GM18507 (cell line): Measurements from ENCODE around the gene MXI1.
"Not testable (repeated sequence)": the region's sequence is repeated elsewhere in the genome, so short reads cannot be mapped to it uniquely, and the experiment has no call there.

Experiments
- DNase-seq: peaks from one replicate; pipeline ENCODE4 v3.0.0; 2011; ENCODE audit warnings: low read depth; ENCODE audit not compliant: insufficient read length; ENCODE audit errors: extremely low spot score
- FAIRE-seq: peaks from 2 replicates; lab custom pipeline; 2011; peaks lifted over from hg19 to GRCh38; lab: Jason Lieb, UNC

MXI1 gene

DNA sequence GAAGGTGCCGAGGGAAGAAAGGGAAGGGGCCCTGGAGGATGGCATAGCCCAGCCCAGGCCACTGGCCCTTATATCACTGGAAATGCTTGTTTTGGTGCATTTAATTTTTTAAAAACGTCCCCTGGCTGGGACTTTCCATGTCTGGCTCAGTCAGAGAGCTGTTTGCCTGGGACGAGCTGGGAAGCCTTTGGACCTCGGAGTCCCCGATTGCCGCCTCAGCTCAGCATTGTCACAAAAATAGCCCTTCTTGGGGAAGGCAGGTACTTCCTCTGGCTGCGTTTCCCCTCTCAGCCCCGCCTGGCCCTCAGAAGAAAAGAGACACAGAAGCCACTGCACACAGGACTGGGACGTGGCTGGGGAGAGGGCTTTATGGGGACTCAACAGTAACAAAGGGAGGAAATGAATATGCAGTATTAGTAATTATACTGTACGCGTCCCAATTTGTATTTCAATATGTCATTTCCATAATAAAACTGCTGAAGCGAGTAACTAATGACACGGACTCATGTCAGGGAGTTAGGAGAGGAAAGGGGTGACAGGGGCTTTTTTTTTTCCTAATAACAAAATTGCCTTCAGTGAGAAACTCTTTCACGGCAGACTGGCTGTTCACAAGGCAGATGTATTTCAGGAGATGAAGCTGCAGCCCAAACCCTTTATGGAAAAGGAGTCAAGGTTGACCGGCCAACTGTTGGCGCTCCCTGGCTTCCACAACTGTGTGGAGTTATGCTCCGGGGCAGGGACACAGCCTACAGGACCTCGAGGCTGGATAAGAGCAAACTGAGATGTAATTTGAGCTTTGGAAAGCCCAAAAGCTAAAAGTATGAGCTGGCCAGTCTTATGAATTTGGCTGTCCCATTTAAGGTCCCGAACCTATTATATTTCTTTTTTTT is 31.0 kb upstream of the MXI1 start:
- FAIRE-seq (no peak), DNase-seq (no peak)

DNA sequence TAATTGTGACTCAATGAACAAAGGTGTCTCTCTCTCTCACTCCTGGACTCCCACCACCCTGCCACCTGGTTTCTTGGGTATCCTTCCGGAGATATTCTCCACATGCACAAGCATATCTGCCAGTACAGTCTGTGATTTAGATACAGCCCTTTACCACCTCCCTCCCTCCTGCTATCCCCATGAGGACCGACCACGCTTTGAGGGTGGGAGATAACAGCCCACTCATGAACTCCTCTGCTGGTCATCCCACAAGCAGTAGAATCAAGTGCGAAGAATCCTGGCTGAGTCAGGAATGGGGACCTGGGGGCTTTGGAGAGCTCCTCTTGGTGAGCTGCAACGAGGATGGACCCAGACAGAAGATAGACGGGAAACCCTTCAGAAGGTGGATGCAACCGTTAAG is 28.2 kb upstream of the MXI1 start:
- no peak for DNase-seq
- no peak for FAIRE-seq

DNA sequence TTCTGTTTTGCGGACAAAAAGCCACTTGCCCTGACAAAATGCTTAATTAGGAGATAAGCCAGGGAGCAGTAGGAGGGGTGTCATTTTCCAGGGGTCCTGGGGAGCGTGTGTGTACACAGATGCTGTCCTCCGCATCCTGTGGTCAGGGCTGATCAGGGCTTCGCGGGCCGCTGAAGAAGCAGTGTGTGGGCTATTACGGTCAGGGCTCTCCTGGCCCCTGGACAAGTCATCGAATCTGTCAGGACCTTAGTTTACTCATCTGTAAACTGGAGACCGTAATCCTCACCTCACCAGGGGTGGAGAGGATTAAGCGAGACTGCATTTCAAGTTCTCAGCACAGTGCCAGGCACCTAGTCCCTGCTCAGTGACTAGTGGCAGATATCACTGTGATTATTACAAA is 26.0 kb upstream of the MXI1 start:
- no peak for FAIRE-seq

DNA sequence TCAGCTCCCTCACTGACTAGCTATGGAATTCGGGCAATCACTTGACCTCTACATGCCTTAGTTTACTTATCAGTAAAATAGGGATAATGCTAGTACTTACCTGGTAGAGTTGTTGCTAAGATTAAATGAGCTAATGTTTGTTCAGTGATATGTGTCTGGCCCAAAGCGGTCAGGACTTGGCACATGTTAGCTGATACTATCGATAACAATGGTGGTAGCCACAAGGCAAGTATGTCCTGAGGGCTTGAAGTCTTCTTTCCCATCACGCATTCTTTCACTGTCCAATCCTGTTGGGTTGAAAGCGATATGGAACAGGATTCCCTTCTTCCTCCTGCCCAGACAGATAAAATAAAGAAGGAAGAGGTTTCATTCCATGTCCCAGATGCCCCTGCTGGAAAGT is 25.5 kb upstream of the MXI1 start:
- DNase-seq = no peak
- FAIRE-seq = no peak

More for the DNA sequence above, 26.0 kb upstream of the MXI1 start:
- DNase-seq = no peak

DNA sequence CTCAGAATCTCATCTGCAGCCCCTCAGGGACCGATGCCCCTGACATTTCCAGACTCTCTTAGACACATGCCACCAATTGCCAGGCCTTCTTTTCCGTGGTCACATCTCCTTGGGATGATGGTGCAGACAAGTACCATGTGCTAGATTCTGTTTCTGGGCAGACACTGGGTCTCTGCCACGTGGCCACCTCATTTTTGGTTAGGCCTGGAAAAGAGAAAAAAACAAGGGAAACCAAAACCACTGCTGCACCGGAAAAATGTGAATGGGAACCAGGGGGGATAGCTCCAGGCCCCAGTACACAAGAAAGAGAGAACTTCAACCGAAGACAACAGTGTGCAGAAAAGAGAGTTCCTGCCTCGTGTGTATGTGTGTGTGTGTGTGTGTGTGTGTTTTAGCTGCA is 23.0 kb upstream of the MXI1 start:
- DNase-seq (no peak), FAIRE-seq (no peak)

DNA sequence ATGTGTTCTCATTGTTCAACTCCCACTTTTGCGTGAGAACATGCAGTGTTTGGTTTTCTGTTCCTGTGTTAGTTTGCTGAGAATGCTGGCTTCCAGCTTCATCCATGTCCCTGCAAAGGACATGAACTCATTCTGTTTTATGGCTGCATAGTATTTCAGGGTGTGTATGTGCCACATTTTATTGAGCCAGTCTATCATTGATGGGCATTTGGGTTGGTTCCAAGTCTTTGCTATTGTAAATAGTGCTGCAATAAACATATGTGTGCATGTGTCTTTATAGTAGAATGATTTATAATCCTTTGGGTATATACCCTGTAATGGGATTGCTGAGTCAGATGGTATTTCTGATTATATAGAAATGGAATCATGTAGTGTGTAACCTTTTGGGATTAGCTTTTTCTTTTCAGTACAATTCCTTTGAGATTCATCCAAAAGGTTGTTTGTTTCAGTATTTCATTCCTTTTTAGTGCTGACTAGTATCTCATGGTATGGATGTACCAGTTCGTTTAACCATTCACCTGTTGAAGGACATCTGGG is 21.7 kb upstream of the MXI1 start:
- not testable (repeated sequence) for DNase-seq, FAIRE-seq

DNA sequence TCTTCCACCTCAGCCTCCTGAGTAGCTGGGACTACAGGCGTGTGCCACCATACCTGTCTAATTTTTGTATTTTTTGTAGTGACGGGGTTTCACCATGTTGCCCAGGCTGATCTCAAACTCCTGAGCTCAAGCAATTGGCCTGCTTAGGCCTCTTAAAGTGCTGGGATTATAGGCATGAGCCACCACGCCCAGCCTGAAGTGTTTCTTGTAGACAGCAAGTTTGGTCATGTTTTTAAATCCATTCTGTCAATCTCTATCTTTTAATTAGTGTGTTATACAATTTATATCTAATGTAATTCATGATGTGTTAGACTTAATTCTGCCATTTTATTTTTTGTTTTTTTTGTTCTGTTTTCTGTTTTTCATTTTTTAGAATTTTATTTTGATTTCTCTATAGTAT is 17.2 kb upstream of the MXI1 start:
- DNase-seq (no peak), FAIRE-seq (no peak)

DNA sequence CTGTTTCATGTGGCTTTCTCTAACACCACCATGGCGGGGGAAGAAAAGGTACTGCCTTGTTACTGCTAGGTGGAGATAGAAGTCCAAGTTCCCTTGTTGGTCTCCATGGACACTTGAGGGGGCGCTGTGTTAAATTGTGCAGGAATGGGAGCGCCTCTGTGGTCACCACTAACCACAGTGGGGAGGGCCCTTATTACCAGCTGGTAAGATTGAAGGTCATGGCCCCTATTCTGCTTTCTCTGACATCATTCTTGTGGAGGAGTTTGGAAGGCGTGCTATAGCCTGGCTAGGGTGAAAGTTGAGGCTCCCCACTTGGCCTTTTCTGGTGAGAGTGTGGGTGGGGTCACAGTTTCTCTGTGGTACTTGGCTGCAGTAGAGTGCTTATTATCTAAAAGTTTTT is 14.9 kb upstream of the MXI1 start:
- no peak for FAIRE-seq

DNA sequence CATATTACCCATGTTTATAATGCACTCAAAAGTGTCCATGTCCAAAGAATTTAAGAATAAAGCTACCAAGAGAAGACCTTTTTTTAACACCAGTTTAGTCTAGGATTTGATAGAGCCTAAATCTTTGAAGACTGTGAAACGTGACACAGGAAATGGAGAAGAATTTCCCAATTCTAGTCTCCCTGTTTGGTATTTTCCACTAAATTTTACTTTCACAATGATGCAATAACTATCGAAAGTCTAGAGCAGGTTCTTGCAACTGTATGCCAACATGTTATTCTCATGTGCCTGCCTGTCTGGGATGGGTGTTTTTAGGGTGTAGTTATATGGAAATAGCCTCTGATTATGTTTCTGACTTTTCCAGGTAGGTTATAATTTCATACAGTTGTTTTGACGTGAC is 6.9 kb upstream of the MXI1 start:
- FAIRE-seq (no peak), DNase-seq (no peak)

More for the DNA sequence above, 14.9 kb upstream of the MXI1 start:
- no peak for DNase-seq

DNA sequence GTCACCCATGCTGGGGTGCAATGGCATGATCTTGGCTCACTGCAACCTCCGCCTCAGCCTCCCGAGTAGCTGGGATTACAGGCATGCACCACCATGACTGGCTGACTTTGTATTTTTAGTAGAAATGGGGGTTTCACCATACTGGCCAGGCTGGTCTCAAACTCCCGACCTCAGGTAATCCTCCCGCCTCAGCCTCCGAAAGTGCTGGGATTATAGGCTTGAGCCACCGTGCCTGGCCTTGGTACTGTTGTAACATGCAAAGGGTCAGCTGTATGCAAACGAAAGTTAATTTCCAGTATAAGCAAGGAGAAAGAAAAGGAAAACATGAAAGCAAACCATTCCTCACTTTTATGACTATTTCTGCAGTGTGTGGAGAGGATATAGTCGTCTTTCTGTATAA is 6.4 kb upstream of the MXI1 start:
- FAIRE-seq, DNase-seq: not testable (repeated sequence)

DNA sequence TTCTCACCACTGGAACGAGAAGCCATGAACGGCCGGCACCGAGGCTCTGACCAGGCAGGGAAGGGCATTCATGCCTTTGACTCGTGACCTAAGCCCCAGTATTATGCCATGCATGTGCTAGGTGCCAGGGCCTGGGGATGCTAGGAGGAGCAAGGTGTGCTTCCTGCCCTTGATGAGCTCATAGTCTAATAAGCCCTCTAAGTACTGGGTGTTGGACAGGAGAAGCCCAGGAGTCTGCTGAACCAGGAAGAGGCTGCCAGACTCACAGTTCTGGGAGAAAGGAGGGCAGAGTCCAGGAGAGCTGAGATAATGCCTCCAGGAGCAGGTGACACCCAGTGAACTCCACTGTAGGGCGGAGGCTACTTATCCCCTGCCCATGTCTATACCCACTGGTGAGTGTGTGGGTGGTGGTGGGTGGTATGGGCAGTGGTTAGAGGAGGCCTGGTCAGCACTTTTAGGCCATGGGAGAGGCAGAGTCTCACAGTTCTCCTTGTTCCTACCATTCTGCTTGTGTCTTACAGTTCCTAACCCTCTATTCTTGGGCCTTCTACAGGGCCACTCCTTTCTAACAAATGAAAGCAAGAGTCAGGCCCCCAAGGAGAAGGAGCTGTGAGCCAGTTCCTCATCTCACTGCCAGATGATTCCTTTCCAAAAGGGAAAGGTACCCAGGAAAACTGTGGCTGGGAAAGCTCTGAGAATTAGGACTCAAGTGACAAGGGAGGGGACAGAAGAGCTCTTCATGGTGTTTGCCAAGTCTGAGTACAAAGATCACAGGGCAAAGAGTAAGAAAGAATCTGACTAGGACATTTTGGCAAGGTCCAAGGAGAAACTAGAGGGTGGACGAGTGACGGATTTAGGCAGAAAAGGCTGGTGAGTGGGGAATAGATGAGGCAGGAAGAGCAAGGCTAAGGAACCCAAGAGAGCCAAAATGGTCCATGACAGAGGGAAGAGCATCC is 3.6 kb upstream of the MXI1 start:
- FAIRE-seq (no peak), DNase-seq (no peak)

DNA sequence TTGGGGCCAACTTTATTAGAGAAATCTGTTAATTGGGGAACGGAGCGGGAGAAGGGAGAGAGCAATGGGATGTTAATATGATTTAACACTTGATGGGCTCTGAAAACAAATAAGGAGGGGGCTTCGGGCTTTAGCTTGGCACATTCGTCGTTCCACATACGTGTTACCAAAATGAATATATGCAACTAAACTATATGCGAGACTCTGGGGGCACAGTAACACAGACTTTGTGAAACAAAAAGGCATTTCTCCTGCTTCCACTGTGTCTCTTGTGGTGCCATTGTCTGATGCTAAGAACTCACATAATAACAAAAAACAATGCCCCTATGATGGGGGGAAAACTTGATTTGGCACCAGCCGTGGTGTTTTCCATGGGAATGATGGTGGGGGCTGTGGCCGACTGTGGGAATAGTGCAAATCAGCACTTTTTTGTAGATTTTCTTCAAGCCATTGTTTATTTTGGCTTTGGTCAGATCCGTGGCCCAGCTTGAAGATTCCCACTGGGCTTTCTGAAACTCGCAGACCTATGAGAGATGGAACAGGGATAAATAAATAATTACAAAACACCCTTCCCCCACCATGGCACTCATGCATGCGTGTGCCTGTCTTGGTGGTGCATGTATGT is 2.2 kb upstream of the MXI1 start:
- FAIRE-seq = no peak

DNA sequence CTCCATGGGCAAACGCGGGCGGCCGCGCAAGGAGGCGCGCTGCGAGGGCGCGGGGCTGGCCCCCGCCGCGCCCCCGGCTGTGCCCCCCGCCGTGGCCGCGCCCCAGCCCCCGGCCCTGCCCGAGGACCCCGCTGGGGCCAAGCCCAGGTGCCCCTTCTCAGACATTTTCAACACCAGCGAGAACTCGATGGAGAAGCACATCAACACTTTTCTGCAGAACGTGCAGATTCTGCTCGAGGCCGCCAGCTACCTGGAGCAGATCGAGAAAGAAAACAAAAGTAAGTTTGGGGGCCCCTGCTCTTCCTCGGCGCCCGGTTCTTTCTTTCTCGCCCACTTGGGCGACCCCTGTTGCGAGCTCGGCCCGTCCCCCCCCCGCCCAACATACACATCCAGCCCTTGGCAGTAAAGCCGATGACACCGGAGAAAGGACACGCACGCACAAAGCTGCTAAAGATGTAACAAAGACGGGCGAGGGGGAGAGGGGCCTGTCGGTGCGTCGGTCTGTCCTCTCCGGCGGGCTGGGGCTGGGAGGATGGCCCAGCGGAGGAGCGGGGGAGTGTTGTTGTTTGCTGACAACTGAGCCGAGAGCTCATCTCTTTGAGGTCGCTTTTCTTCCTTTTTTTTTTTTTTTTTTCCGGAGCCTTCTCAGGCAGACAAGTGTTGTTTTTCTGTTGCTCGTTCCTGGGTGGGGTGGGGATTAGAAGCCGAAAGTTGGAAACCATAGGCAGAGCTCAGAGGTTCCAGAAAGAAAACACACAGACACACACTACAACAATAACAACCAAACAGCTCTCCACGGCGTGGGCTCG is 604 bp downstream of the MXI1 start:
- no peak for DNase-seq
- no peak for FAIRE-seq

More for the DNA sequence above, 2.2 kb upstream of the MXI1 start:
- no peak for DNase-seq

DNA sequence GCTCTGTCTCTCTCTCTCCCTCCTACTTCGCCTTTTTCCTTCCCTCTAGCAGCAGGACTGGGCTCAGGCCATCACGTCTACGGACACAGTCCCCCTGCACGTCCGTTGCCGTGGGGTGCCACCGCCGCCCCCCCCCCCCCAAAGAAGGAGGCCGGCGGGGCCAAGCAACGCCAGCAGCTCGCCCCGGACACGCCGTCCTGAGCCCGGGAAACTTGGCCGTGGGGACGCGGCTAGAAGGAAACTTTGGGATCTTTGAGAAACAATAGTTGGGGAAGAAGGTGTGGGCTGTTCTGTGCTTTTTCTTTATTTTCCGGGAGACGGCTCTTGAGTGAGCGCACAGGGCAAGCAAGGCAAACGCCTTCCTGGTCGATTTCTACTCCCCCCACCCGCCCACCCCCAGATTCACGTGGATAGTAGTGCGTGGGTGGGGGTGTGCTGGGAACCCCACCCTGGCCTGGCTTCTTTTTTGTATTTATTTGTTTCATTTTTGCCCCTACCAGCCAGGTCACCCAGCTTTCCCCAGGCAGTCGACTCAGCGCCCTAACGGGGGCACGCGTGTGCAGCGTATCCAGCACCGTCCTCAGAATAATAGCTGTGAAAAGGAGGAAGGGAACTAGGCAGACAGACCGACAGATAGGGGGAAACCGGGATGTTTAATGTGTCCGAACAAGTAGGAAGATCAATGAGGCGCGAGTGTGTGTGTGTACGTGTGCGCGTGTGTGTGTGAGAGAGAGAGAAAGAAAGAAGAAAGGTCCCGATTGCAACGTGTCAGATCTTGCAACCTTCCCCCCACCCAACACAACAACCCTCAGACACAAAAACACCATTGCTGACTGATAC is 1.4 kb downstream of the MXI1 start:
- DNase-seq (no peak), FAIRE-seq (peak; percentile 77)

DNA sequence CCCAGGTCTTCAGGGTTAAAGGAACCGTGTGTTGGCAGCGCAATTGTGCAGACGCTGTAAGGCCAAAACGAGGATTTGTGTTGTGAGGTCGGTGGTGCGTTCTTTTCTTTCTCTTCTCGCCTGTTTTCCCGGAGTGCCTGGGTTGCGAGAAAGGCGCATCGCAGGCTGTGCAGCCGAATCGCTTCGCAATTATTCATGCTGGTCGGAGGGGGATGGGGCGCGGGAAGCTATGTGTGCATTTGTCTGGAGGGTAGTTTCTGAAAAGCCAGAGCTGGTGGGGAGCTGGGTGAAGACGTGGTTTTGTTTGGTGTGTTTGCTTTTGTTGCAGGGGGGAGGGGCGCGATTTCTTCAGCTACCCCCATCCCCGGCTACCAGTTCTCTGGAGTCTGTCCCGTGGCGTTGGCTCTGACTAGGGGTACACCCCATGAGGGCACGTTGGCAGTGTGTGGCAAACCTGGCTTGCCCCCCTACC is 2.1 kb downstream of the MXI1 start:
- FAIRE-seq (no peak), DNase-seq (no peak)

DNA sequence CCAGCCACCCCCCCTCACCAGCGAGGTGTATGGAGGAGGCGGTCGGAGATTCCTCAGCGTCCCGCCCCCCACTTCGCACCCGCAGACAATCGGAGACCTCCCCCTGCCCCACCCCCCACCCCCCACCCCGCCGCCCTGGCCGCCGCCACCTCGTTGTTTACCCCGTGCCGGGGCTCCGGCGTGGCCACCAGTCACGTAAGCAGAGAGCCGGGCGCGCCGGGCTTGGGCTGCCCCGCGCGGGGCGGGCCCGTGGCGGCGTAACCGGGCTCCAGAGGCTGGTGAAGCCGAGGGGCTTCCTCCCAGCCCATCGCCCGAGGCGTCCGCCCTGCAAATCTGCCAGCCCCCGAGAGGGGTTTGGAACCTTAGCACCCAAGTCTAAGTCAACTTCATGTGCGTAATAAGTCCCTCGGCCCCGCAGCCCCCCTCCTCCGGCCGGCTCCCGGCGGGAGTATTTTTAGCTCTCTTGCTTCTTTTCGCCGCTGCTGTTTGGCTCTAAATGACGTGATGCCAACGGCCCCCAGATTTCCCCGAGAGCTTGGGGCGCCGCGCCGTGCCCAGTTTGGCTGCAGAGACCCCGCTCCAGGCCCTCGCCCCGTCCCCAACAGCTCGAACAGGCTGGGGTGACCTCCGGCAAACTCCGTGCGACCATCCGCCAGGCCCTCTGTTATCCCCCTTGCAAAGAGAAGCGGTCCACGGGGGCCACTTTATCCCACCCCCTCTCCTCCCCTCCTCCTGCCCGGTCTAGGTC is 2.7 kb downstream of the MXI1 start:
- no peak for FAIRE-seq
- DNase-seq = no peak
